NK-92 treated with Interleukin-12 subunit alpha and Interleukin-12 subunit beta, amount 100 ng/mL, for 24 hours (cell line): ENCODE measurements around the gene ARL4C.
A peak's percentile ranks its signal among the peaks of the same experiment; 100 is the strongest.

Experiments used
- DNase-seq: peaks from one replicate; lab custom pipeline; 2025; lab: John Stamatoyannopoulos, UW

Gene ARL4C, protein sequence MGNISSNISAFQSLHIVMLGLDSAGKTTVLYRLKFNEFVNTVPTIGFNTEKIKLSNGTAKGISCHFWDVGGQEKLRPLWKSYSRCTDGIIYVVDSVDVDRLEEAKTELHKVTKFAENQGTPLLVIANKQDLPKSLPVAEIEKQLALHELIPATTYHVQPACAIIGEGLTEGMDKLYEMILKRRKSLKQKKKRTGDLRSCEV

DNA sequence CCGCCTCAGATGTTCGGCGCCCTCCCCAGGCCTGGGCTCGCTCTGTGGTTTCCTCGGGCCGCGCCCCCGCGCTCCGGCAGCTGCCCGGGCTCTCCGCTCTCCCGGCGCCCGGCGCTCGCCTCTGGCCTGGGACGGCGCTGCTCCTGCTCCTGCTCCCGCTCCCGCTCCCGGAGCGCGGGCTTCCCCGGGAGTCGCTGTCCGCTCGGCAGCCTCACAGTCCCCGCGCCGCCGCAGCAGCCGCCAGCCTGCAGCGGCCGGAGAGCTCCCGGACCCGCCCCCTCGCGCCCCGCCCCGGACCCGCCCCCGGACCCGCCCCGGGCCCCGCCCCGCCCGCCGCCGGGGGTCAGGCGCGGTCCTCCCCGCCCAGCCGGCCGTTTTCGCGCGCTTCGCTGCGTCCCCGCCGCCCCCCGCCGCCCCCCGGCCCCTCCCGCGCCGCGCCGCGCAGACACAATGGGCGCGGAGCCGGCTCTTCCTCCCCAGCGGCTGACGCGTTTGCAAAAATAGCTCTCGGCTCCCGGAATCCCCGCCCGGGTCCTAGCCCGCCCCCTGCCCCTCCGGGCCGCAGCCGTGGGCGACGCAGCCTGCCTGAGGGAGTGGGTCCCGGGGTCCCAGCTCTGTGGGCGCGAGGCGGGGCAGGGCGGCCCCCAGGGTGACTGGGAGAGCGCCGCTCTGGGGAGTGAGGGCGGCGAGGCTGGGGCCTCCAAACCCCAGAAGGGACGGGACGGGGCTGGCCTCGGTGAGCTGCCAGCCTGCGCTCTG, at the start of gene ARL4C:
TSS of gene ARL4C (minus strand) at position 247 of the 759 bp plus-strand sequence. CDS start 495 bp downstream, outside the sequence.
- peak; percentile 60 for DNase-seq

DNA sequence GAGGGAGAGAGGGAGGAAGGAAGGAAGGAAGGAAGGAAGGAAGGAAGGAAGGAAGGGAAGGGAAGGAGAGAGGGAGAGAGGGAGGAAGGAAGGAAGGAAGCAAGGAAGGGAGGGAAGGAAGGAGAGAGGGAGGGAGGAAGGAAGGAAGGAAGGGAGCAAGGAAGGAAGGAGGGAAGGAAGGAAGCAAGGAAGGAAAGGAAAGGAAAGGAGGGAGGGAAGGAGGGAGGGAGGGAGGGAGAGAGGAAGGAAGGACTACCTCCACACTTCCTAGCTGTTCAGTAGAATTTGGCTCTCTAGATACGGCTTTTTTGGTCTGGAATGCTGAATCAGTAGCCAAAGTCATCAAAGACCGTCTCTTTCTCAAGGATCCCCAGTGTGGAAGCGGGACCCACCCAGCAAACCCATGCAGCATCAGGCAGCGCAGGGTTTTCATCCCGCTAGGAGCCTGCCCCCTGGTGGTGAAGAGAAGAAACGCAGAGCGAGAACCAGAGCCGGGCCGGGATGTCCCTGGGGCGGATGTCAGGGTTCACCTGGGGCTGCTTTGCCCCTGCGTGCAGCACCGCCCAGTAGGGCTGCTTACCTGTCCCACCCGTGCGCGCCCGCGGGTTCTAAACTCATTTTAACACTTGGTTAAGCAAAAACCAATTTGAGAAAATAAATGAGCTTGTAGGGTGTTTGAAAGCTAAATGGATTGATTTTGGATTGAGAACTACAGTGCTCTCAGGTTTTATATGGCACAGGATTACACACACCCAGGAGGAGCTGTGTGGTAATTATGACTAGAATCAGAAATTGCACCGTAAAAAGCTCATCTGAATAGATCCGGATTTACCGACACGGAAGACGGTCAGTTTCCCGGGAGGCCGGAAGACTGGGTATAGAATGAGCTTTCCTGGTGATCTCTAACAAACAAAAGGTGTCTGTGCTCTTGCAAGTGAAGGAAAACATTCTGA, 48.1 kb upstream of the ARL4C start:
- peak; percentile 55 for DNase-seq

DNA sequence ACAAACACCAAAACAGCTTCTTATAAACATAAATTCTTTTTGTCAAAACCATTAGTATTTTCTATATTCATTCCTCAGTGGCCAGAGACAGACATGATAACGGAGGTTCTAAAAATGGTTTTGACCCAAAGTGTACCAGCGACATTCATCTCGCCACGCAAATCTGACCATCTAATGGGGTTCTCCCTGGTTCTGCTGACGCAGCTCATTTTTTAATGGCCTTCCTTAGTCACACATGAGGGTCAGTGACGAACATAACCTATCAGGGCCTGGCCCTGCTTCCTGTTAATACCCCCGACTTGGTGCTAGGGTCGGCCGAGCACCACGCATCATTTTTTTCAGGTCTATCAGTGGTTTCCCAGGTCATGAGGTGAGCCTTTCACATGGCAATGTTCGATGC, 45.9 kb upstream of the ARL4C start:
- no peak for DNase-seq

DNA sequence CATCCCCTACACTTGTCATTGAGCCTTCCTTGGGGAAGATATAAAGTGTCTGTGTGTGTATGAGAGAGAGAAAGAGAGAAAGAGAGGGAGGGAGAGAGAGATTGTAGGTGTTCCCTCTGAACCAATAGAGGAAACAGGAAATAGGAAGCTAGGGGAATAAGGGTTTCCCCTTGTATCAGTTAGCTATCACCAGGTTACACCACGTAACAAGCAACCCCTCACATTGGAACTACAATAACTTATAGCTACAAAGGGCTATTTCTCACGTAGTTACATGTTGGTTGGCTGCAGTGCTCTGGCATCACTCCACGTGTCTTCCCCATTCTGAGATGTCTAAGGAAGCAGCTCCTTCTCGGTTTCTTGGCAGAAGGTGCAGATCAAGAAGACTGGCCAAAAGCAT, 41.0 kb upstream of the ARL4C start:
- DNase-seq = no peak

DNA sequence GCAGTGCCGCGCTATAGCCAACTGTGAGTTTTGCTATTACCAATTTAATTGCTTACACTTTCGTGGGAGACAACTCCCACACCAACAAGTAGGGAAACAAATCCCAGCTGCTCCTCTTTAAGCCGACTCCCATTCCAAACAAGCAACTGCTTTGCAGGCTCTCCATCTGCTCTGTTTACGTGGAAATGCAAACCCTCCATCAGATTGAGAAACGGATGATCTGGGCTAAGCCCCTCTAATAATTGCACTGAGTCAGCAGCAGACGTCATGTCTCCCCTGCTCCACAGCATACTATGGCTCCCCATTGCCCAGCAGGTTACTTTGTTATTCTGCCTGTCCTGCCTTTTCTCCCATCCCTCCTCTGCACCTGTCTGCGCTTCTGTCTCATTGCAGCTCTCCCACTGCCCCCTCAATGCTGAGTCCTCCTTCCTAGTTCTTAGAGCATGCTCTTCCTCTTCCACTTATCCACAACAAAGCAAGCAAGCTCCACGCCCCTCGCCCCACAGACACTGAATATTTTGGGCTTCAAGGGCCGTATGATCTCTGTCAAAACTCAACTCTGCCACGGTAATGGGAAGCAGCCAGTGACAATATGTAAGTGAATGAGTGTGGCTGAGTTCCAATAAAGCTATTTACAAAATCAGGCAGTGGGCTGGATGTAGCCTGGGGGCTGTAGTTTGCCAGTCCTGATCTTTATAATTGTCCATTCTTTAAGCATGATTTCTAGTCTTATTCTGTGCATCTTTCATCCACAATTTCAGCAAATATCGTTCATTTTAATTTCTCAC, 39.5 kb upstream of the ARL4C start:
- no peak for DNase-seq

DNA sequence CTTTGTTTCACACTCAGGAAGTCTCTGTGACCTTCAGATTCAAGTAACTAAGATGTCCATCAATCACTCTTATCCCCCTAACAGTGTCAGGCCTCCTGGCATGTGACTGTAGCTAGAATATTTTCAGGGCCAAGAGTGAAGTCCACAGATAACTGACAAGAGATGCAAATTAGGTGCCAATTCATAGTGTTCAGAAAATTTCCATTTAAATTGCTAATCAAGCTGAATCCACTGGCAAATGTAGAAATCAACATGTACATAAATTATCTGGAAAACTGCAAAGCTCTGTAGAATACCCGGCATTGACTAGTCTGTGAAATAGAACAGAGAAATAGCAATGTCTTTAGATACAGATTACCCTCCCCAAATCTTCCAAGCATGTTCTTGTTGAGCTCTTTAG, 38.6 kb upstream of the ARL4C start:
- no peak for DNase-seq

DNA sequence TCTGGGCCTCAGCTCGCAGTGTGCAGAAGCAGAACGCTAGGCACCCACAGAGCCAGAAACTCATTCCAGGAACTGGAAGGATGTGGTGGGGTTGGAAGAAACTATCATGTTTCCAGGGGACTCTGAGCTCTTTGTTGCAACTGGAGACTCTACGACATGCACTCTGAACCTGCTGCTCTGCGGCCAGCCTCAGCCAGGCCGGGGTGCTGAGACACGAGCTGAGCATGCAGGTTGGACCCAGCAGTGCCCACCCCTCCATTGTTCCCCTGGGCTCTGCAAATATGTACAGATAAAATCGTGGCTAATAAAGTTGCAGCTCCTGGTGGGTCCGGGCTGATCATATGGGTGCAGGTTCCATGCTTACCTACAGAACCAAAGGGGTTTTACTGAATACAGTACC, 37.6 kb upstream of the ARL4C start:
- no peak for DNase-seq

DNA sequence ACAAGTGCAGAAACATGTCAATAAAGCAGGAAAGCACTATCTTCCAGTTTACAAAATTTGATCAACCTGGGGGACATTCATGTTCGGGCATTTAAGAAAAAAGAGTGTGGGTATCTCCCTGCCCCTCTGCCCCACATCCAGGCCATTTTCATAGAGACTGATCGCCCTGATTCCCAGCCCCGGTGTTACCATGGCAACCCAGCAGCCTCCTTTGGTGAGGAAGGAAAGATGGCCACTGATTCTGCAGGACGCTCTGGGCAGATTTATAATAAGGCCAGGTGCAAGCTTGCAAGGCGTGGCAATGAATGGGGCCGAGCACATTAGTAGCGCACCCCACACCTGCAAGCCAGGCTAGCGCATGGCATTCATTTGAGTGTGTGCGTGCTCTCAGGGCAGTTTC, 36.7 kb upstream of the ARL4C start:
- no peak for DNase-seq

DNA sequence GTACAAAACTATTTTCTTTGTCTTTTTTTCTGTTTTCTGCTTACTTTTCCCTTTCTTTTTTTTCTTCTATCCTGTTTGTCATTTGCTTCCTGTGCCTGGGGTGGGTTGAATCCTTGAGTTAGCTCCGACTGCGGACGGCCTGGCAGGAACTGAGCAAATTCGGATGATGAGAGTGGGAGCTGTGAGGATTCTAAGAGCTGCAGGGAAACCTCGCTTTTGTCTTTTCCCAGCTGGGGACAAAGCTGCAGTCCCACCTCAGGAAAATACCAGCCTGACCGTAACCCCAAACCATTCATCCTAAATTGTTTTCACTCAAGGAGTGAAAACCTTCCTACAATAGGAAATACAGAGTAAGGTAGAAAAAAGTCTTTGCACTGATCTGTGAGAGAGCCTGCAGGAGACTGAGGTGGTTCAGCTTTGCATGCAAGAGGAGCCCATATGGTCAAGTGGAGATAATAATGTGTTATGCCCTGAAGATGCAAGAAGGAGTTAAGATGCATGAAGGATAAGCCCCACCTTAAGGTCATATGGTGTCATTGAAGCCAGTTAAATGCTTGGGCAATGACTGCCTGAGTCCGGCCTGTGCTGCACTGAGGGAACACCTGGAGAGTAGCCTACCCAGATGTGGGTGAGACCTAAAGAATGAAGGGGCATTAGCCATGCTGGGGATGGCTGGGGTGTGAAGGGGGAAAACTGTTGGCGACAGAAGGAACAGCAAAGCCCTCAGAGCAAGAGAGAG, 31.7 kb upstream of the ARL4C start:
- no peak for DNase-seq

DNA sequence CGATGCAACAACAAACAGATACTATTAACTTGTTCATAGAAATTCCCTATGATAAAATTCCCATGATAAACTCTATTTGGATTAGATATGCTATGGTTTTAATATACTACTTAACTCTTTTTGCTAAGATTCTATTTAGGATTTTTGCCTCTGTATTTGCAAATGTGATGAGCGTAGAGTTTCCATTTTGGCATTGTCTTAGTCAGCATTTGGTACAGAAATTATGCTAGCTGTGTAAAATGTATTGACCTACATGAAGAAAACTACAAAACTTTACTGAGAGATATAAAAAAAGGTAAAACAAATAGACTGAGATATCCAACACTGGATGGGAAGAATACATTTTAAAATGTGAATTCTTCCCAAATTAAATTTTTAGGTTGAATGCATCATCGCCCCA, 29.8 kb upstream of the ARL4C start:
- no peak for DNase-seq

DNA sequence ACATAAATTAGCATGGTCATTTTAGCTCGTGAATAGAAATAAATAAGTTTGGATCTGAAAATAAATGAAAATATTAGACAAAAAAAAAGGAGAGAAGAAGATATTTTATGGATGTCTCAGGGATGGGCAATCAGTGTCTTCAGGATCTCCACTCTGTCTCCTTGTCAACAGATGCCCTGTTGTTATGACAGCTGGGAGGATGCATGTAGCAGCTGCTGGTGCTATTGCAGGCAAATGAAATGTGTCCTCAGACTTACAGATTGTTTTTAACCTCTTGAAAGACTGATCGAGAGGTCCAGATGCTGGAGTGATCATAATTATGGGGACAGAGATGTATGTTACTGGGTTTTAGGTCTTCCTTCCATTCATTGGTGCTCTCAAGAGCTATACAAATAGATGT, 24.7 kb upstream of the ARL4C start:
- no peak for DNase-seq

DNA sequence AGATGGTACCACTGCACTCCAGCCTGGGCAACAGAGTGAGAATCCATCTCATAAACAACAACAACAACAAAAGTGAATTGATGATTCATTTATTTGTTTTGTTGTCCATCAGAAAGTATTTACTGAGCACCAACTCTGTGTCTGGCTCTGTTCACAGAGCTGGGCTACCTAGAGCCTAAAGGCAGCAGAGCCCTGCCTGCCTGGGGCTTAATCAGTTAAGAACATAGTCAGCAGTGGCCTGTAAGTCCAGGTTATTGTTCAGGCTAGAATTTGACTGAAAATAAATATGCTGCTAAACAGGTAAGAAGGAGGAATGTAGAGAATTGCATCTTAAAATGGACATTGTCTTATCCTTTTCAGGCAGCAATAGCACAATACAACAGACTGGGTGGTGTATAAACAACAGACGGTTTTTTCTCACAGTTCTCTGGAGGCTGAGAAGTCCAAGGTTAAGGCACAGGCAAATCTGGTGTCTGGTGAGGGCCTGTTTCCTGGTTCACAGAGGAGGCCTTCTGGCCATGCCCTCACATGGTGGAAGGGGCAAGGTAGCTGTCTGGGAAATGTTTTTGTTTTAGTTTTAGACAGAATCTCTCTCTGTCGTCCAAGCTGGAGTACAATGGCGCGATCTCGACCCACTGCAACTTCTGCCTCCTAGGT, 22.2 kb upstream of the ARL4C start:
- no peak for DNase-seq

DNA sequence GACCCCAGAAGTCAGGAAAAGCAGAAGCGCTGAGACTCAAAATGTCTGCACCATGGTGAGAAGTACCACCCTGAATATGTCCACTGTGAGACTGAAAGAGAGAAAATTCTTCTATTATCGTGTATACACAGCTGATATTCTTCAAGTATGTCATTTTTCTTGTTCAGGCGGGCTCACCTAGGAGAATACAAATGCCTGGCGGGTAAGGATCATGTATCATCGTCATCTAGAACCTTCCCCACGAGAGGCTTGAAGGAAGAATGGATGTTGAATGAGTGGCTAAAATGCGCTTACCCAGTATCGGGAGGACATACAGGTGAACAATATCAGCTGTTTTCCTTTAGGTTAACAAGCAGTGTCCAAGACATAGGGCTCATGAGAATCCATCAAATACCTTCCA, 21.1 kb upstream of the ARL4C start:
- DNase-seq = no peak

DNA sequence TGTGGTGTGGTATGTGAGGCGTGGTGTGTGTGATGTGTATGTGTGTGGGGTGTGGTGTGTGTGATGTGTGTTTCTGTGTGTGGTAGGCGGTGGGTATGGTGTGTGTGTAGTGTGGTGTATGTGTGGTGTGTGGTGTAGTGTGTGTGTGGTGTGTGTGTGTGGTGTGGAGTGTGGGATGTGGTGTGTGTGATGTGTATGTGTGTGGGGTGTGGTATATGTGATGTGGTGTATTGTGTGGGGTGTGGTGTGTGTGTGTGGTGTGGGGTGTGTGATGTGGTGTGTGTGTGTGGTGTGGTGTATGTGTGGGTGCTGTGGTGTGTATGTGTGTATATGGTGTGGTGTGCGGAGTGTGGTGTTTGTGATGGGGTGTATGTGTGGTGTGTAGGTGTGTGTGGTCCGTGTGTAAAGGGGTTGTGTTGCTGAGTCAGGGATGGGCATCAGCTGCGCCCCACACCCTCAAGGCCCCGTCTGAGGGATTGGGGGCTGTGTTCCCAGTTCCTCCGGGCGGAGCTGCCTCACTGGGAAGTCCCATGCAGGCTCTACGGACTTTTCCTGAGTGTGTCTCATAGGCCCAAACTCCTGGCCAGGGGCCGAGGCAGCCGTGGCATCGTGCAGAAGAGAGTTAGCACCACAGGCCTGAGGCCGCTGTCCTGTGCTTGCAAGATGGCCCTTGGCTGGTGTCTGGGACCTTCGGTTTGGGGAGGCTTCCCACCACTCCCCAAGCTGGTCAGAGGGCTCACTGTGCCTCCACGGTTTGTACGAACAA, 18.2 kb upstream of the ARL4C start:
- no peak for DNase-seq

DNA sequence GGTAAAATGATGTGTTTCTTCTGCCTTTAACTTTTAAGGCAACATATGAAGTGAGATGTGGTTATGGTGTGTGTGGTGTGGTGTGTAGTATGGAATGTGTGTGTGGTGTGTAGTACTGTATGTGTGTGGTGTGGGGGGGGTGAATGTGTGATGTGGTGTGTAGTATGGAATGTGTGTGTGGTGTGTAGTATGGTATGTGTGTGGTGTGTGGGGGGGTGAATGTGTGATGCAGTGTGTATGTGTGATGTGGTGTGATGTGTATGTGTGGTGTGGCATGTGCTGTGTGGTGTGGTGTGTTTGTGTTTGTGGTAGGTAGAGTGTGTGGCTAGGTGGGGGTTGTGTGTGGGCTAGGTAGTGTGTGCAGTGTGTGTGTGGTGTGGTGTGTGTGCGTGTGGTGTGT, 17.2 kb upstream of the ARL4C start:
- DNase-seq = no peak

DNA sequence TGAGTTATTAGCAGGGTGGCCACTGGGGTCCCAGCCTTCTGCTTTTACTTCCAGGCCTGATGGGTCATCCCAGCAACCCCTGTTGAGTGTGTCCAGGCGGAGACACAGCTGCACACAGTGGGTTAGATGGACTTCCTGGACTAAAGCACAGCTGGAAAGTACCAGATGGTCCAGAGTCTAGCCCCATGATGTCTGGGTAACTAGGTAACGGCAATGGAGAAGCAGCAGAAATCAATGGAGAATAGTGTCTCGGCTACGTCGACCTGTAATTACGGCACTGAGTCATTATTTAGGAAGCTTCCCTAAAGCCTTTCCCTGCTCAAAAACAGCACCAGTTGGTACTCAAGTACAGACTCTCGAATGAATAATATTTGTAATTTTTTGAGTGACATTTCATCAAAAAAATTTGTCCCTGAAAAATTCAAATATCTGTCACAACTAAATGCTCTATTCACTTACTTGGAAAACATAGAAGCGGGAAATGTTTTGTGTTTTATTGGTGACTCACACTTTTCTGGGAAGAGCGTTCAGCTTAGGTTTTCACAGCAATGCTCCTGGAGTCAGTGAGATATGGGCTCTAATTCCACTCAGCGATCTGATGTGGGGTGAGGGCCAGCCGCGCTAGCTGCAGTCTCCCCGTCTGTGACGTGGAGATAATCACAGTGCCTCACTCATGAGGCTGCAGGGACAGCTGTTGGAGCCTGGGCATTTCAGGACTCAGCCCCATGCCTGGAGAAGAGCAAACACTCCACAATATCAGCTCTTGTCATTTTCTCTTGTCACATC, 16.2 kb upstream of the ARL4C start:
- DNase-seq = no peak

DNA sequence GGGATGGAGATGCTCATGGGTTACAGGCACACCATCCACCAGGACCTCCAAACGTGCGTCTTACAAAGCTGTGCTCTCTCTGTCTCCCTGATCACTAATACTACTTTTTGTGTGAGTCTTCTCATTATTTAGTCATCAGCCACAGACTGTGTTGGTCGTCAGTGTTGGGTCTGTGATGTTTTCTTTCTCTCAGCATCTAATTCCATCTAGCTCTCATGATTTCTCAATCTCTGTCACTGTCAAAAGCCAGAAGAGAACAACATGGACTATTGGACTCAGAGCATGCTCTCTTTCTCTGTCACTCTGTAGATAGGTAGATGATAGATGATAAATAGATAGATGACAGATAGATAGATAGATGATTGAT, 6.0 kb upstream of the ARL4C start:
- DNase-seq = no peak

DNA sequence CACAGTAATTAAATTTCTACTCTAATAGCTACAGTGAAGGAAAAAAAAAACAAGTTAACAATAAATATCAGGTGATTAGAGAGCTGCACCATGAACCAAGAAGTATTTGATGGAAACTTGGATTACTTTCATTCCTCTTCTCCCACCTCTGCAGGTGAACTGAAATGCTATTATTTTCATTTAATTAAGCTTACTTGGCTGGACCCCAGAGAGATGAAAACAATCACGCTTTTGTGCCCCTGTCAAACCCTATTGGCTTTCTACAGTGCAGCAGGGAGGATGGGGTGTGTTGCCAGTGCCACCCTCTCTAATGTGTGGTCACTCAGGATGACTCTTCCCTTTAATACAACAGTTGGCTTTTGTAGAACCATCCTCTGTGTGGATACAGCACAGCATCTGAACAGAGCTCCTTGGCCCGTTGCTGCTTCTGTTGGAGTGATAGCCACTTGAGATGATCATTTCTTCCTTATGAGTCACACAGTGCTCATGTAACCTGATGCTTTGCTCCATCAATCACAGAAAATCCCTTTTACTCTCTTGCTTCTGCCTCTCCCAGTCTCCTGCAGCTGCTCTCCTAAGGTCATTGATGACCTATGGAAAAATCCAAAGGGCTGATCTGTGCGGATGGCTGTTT, 5.5 kb upstream of the ARL4C start:
- no peak for DNase-seq
